ENCODE measurements around the gene AAMDC.
"Not testable (repeated sequence)": the region's sequence is repeated elsewhere in the genome, so short reads cannot be mapped to it uniquely, and the experiment has no call there.

The AAMDC gene

GRCh38 chr11:77889045-77889444, 68.1 kb downstream of the AAMDC start:
- not testable (repeated sequence) for DNase-seq (ENCODE audit: low spot score in 2 of 2); H3K4me1 Mint-ChIP-seq; ATAC-seq; H3K4me3 Mint-ChIP-seq; H3K9me3 Mint-ChIP-seq; H3K27ac Mint-ChIP-seq
- peaks cover 69% of the 10 kb centered on the region for H3K36me3 Mint-ChIP-seq

- H3K4me3 Mint-ChIP-seq; H3K27ac Mint-ChIP-seq; H3K9me3 Mint-ChIP-seq; H3K4me1 Mint-ChIP-seq; DNase-seq (ENCODE audit: low spot score in 2 of 2); ATAC-seq: not testable (repeated sequence)
- H3K36me3 Mint-ChIP-seq = peaks cover 66% of the 10 kb centered on the region
These were observed 69.2 kb downstream of the AAMDC start for GRCh38 chr11:77890100-77890614.

- H3K27ac Mint-ChIP-seq; H3K4me3 Mint-ChIP-seq; H3K4me1 Mint-ChIP-seq; H3K9me3 Mint-ChIP-seq; ATAC-seq; DNase-seq (ENCODE audit: low spot score in 2 of 2): not testable (repeated sequence)
- peaks cover 67% of the 10 kb centered on the region for H3K36me3 Mint-ChIP-seq
These were observed 69.7 kb downstream of the AAMDC start for GRCh38 chr11:77890619-77891056.

GRCh38 chr11:77891256-77891655, 70.3 kb downstream of the AAMDC start:
- not testable (repeated sequence) for H3K4me1 Mint-ChIP-seq; DNase-seq (ENCODE audit: low spot score in 2 of 2); ATAC-seq; H3K4me3 Mint-ChIP-seq; H3K27ac Mint-ChIP-seq; H3K9me3 Mint-ChIP-seq
- H3K36me3 Mint-ChIP-seq = peaks cover 67% of the 10 kb centered on the region

- not testable (repeated sequence) for ATAC-seq
These were observed 70.8 kb downstream of the AAMDC start for GRCh38 chr11:77891703-77892102.

GRCh38 chr11:77894949-77895348, 74.0 kb downstream of the AAMDC start:
- not testable (repeated sequence) for ATAC-seq; H3K4me1 Mint-ChIP-seq; H3K27ac Mint-ChIP-seq; H3K9me3 Mint-ChIP-seq; DNase-seq (ENCODE audit: low spot score in 2 of 2); H3K4me3 Mint-ChIP-seq
- peaks cover 90% of the 10 kb centered on the region for H3K36me3 Mint-ChIP-seq

More at GRCh38 chr11:77891703-77892102, 70.8 kb downstream of the AAMDC start:
- H3K9me3 Mint-ChIP-seq; H3K4me1 Mint-ChIP-seq; H3K4me3 Mint-ChIP-seq; DNase-seq (ENCODE audit: low spot score in 2 of 2); H3K27ac Mint-ChIP-seq: not testable (repeated sequence)
- peaks cover 67% of the 10 kb centered on the region for H3K36me3 Mint-ChIP-seq

GRCh38 chr11:77908835-77909234, 87.9 kb downstream of the AAMDC start:
- H3K27ac Mint-ChIP-seq = no peak overlapping the region
- H3K4me3 Mint-ChIP-seq = no peak overlapping the region
- no peaks in the 10 kb centered on the region for H3K4me1 Mint-ChIP-seq
- no peaks in the 10 kb centered on the region for H3K9me3 Mint-ChIP-seq
- DNase-seq (ENCODE audit: low spot score in 2 of 2) = no peak
- H3K36me3 Mint-ChIP-seq = peaks cover 59% of the 10 kb centered on the region
- ATAC-seq = no peak

- Mint-ChIP-seq H3K36me3 (peaks cover 59% of the 10 kb centered on the region), H3K4me1 (no peaks in the 10 kb centered on the region), H3K9me3 (no peaks in the 10 kb centered on the region), H3K27ac (no peak overlapping the region), H3K4me3 (no peak overlapping the region)
- DNase-seq (ENCODE audit: low spot score in 2 of 2) (no peak), ATAC-seq (no peak)
These were observed 88.3 kb downstream of the AAMDC start for GRCh38 chr11:77909277-77909676.

- H3K4me1 Mint-ChIP-seq; DNase-seq (ENCODE audit: low spot score in 2 of 2); H3K9me3 Mint-ChIP-seq; H3K4me3 Mint-ChIP-seq; ATAC-seq; H3K27ac Mint-ChIP-seq: not testable (repeated sequence)
- H3K36me3 Mint-ChIP-seq = peaks cover 45% of the 10 kb centered on the region
These were observed 89.9 kb downstream of the AAMDC start for GRCh38 chr11:77910828-77911227.

GRCh38 chr11:77913608-77914306, 92.8 kb downstream of the AAMDC start:
- H3K4me3 Mint-ChIP-seq; DNase-seq (ENCODE audit: low spot score in 2 of 2); H3K4me1 Mint-ChIP-seq; H3K27ac Mint-ChIP-seq; ATAC-seq; H3K9me3 Mint-ChIP-seq: not testable (repeated sequence)
- H3K36me3 Mint-ChIP-seq = peaks cover 50% of the 10 kb centered on the region

- not testable (repeated sequence) for H3K4me3 Mint-ChIP-seq; H3K9me3 Mint-ChIP-seq; DNase-seq (ENCODE audit: low spot score in 2 of 2); H3K27ac Mint-ChIP-seq; H3K4me1 Mint-ChIP-seq; ATAC-seq
- peaks cover 55% of the 10 kb centered on the region for H3K36me3 Mint-ChIP-seq
These were observed 93.4 kb downstream of the AAMDC start for GRCh38 chr11:77914307-77914791.

- H3K27ac Mint-ChIP-seq; H3K4me1 Mint-ChIP-seq; H3K4me3 Mint-ChIP-seq; H3K9me3 Mint-ChIP-seq; DNase-seq (ENCODE audit: low spot score in 2 of 2); ATAC-seq: not testable (repeated sequence)
- peaks cover 67% of the 10 kb centered on the region for H3K36me3 Mint-ChIP-seq
These were observed 96.8 kb downstream of the AAMDC start for GRCh38 chr11:77917713-77918112.

All from stimulated activated effector memory CD8-positive, alpha-beta T cell treated with anti-CD3 and anti-CD28 coated beads, Interleukin-12 subunit alpha, Interleukin-12 subunit beta, amount 100 ng/mL, for 72 hours (primary cell).